Measurements from ENCODE around the gene SDK1.

The SDK1 gene

DNA sequence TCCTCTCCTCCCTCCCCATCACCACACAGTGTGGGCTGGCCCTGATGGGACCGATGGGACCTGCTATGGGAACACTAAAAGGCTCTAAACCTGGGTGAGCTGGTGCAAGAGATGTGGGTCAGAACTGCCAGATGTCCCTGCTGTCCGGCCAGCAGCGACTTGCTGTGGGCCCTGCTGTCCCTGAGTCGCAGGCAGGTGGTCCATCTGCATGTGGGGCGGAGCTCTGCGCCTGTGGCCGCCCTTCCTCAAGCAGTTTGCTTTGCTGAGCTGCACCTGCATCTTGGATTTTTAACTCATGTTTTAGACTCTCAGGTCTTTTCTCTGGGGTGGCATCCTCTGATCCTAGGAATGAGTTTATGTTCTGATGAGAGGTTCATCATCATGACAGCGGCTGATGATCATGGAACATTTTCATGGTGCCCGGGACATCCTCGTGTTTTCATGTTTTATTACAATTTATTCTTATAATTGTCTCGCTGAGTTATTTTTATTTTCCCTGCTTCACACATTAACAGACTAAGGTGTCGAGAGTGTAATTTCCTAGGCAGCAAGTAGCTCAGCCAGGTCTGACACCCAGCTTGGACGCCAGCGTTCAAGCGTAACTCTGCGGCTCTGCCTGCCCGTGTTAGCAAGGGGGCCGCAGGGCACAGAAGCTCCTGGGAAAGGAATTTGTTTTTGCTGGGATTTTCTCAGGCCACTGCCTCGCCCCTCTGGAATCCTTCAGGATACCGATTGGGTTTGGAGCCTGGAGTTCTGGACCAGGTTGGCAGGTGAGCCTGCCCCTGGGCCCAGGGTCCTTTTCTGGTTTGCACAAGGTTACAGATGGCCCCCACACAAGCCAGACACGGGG lies 765.8 kb downstream of the SDK1 start:
- DNase-seq: no peak

DNA sequence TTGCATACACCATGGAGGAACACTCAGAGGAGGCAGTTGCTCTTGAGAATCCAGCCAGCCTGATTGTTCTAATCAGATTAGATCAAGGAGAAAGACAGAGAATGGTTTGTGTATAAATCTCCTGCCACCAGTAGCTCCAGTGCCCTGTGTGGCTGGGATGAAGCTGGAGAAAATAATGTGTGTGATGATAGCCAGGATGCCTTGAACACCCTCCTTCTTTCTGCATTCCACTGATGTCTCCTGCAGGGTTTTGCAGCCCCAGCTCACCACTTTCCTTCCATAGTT lies 766.4 kb downstream of the SDK1 start:
- no peak for DNase-seq

DNA sequence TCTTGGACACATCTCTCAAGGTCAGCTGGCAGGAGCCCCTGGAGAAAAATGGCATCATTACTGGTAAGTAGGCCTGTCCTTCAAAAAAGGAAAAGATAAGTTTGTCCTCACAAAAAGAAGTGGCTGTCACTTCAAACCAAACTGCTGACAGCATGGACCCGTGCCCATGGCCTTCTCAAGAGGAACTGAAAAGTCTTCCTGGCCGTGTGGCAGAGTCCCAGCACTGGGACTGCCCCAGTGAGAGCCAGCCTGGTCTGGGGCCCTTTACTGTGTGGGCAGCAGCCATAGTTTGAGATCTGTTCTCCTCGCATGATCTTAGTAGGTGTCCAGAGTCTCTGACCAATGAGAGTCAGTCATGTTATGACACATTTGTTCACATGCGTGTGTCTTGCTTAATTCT lies 766.8 kb downstream of the SDK1 start:
- no peak for DNase-seq

DNA sequence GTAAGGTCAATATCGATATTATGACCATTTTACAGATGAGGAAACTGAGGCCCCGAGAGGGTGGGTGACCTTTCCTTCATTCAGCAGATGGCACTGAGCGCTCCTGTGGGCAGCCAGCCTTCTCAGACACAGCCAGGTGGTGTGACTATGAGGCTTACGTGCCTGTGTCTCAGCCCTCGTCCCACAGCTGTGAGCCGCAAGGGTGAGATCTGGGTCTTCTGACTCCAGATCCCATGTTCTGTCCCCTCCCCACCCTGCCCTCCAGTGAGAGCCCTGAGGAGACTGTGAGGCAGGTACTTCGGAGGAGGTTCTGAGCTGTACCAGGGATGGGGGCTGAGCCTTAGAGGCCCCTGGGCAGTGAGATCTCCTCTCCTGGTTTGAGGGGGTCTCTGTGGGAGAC lies 767.2 kb downstream of the SDK1 start:
- no peak for DNase-seq

DNA sequence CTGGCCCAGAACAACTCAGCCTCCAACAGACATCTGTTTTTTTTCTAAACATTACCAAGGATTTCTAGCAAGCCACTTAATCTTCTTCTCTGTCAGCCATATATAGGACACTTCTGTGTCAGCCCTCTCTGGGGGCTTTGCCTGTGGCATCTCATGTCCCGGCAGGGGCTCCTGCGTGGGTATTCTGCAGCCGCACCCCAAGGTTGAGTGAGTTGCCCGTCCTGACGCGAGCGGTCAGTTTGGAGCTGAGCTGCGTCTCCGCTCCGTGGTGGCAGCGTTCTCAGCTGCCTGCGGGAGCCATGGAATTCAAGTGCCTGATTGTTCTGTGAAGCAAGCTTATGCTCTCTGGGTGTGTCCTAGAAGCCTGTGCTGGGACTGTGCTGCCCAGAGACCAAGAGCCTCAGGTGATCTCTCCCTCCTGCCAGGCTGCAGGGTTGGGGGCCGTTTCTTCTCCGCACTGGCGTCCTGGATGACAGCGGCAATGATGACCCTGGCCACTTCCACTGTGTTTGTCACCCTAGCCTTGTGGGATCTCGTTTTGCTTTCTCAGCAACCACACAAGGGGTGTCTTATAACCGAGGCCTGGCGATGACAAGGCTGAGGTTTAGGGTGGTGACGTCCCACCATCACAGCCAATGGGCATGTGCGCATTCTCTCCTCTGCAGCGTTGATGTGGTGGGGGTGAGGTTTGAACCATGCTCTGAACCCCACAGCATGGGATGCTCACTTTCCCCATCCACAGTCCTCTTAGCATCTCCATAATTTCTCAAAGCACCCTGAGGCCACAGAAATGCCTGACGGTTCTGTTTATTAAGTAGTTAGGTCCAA lies 768.4 kb downstream of the SDK1 start:
- no peak for DNase-seq

DNA sequence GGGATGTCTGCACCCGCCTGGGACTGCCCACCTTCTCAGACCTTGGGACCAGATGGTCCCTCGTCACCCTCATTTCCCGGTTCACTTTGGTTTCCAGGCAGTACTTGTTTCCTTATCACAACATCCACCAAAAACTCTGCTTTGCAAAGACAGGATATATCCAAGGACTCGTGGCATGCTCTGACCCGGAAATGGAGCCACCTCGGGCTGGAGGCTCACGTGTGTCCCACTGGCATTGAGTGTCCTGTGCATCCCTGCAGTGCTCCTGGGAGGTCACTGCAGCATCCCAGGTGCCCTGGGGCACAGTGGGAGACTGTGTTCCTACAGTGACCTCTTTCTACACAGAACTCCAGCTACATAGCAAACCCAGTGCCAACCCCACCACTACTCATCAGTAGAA lies 769.2 kb downstream of the SDK1 start:
- DNase-seq: no peak

DNA sequence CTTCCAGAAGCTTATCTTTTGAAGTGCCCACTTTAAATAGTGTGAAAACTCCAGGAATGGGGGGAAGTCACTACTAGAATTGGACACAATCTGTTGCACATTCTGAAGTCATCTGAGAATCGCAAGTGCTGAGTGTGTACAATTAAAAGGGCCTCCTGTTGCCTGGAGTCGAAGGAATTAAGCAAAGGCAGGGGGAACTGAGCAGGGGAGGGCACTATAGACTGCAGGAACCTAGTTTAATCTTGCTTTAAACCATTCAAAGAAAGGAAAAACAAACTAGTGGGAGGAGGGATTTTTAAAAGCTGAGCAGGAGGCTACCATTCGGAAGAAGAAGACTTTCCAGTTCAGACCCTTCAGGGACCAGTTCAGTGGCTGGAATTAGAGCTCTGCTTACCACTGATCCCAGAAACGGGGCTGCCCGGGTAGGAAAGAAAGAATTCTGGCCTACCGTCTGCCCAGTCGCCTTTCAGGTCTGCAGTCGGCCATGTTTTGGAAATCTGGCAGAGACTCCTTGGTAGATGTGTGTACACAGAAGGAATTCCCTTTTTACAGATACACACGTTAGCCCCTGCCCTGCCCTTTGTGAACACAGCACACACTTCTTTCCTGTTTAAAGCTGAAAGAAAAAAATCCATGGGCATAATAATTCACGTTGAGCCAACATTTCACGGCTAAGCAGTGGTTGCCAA lies 770.5 kb downstream of the SDK1 start:
- DNase-seq: no peak

DNA sequence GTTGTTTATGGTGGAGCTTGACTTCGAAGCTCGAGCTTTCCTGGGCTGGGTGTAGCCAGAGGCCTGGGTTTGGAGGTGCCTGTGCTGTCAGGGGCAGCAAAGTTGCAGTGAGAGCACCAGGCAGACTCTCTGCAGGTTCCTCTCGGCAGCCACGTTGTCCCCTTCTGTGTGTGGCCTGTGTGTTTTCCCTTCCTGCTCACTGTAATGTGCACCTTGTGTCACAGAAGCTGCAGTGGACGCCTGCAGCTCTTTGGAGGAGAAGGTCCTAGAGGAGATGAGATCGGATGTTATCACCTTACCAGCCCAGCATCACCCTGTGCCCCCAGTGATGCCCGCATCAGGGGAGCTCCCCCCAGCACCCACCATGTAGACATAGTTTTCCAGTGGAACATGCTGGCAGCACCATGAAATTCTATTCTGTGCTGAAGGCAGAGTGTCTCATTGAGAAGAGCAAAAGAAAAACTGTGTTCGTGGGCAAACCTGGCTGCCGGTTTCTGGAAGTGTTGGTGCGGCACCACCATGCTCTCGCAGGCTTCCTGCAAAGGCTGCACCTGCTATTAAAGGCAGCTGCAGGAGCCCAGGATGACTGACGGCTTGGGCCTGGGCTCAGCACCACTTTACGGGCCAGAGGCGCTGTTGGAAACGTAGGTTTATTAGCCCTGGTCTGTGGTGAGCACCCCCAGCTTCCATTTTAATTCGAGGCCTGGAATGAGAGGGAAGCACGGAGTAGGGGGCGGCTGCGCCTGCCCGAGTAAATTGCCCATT lies 771.3 kb downstream of the SDK1 start:
- no peak for DNase-seq

DNA sequence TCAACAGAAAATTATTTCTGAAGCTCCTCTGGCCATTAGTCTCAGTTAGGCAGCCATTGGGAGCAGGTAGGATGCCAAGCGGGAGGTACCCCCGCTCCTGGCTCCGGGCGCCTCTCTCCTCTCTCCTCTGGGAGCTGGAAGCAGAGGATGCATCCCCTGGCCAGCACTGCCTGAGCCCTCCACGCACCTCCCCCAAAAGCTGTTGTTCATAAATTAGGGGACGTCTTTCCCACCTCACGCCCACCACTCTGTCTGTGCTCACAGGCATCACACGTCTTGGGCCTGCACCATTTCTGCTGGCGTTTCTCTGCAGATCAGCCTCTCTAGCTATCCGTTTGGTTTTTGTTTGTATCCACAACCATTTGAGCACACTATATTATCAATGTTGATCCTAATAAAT lies 772.0 kb downstream of the SDK1 start:
- no peak for DNase-seq

DNA sequence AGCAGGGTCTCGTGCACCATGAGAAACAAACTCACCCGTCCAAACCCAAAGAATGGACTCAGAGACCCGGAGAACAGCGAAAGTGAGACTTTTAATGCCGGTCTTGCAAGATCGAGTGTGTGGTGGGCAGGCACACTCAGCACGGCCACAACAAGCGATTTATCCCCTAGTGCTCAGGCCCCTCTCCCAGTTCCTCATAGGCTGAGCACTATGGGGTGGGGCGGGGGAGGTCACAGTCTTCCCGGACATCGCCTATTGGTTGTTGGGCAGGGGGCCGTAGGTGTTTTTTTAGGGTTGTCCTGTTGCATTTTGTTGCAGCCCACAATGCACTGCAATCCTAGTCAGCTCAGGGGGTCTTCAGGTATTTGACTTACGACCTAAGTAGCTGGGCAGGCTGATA lies 772.7 kb downstream of the SDK1 start:
- DNase-seq: no peak

DNA sequence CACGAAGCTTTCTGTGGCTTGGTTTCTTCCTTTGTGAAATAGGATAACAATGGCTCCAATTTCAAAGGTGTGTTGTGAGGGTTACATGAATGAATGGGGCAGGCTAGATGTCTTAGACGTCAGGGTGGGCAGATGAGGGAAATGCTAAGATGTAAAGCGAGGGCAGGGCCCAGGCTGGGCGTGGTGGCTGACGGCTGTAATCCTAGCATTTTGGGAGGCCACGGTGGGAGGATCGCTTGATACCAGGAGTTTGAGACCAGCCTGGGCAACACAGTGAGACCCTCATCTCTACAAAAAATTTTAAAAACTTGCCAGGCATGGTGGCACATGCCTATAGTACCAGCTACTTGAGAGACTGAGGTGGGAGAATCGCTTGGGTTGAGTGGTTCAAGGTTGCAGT lies 773.4 kb downstream of the SDK1 start:
- DNase-seq: no peak

DNA sequence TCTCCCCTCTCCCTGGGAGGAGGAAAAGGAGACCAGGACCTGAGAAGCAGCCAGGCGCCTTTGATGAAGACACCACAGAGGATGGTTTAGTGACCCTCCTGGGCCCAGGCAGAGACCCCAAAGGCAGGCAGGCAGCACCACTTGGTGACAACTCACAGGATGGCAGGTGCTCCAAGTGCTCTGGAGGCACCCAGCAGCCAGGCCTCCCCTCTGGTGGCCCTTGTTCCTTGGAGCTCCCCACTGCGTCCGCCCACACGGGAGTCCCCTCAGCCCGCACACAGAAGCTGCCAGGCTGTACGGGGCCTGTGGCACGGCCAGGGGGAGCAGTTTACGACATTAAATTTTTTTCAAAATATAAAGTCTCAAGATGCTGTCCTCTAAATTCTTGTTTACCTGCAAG lies 773.9 kb downstream of the SDK1 start:
- DNase-seq: no peak

DNA sequence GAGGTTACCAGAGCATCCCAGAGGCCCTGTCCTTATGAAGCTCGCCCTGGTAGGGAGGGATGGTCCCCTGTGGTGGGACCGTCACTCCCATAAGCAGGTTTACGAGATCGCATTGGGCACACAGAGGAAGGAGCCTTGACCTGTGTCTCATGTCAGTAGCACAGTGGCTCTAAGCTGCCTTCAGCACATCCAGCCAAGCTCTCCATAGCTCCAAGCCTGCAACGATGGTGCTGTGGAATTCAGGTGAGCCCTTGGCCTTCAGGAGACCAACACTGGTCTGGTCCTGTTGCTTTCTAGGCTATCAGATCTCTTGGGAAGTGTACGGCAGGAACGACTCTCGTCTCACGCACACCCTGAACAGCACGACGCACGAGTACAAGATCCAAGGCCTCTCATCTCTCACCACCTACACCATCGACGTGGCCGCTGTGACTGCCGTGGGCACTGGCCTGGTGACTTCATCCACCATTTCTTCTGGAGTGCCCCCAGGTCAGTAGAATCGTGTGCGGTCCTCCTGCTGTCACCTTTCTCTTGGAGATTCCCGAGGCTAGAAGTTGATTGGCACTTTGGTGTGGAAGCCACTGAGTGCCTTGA lies 775.7 kb downstream of the SDK1 start:
- no peak for DNase-seq

DNA sequence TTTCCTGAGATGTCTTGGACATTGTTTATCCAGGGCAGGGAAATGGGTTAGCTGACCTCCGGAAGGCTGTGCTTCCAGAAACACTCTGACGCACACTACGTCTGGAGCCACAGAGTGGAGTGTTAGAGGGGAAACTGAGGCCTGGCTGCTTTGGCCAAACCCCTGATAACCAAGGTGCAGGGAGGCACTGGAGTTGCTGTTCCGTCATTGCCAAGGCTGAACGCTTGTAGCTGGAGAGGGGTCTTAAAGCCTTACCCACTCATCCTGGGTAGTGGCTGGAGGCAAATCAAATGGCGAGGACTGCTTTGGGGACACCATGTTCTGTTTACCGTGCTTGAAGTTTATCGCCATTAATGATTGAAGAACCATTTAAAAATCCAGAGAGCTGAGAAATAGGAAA lies 776.9 kb downstream of the SDK1 start:
- DNase-seq: no peak

DNA sequence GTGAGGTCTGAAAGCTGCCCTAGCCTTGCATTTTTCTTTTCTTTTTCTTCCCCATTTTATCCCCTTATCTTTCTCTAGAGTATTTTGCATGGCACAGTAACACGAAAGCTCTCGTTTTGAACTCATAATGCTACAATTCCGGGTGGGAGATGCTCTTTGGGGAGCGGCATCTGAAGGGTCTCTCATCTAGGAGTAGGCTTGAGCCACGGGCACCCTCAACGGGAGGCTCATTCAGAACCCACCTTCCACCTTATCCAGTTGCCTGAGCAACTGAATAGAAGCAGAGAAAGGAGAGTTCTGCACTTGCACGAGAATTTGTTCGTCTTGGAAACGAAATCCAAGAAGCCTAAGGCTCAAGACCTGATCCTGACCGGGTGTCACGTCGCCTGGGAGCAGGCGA lies 777.5 kb downstream of the SDK1 start:
- DNase-seq: no peak

DNA sequence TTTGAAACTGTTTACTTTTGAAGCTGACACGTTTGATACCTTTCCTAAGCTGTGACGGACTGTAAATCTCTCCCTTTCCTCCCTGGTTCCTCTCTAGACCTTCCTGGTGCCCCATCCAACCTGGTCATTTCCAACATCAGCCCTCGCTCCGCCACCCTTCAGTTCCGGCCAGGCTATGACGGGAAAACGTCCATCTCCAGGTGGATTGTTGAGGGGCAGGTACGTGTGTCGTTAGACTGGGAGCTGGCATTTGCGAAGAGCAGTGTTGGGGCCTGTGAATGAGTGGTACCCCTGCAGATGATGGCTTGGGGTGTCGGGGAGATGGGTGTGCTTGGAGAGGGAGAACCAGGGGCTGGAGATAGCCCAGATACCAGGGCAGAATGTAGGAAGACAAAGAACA lies 778.3 kb downstream of the SDK1 start:
- no peak for DNase-seq

DNA sequence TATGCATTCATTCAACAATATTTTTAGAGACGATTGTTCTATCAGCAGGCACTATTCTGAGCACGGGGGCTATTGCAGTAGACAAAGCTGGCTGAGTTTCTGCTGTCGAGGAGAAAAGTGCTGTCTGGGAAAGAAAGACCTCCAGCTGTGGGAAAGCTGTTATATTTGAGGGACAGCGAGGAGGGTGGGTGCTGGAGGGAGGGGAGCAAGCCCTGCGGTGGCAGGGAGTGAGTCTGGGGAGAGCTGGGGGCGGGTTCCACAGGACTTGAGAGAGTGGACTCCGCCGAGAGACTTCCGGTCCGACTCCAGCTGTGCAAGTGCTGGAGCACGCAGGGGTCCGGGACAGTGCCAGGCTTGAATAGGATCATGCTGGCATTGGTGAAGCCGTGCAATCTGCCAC lies 778.9 kb downstream of the SDK1 start:
- DNase-seq: no peak

DNA sequence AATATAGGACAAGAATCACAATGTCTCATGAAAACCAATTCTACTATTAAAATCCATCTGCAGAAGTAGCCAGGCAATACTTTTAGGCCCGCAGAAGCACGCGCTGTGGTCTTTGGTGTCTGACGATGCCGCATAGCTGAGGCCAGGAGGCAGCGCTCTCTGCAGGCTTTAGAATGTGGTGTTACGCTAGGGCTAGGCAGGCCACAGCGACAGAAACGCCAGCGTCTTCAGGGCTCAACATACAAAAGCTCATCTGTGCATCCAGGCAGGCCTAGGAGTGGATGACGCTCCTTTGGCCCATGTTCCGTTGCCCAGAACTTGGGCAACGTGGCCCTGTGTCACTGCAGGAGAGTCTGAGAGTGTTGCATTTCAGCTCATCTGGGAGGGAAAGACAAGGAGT lies 779.9 kb downstream of the SDK1 start:
- DNase-seq: no peak

DNA sequence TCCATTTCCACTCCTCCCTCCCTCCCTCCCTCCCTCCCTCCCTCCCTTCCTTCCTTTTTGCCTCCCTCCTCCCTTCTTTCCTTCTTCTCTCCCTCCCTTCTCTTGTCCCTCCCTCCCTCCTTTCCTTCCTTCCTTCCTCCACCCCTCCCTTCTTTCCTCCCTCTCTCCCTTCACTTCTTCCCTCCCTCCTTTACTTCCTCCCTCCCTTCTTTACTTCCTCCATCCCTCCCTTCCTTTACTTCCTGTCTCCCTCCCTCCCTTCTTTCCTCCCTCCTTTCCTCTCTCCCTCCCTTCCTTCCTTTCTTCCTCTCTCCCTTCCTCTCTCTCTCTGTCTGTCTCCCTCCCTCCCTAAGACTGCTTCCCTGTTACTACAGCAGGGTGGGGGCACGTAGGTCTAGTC lies 782.5 kb downstream of the SDK1 start:
- DNase-seq: no peak

DNA sequence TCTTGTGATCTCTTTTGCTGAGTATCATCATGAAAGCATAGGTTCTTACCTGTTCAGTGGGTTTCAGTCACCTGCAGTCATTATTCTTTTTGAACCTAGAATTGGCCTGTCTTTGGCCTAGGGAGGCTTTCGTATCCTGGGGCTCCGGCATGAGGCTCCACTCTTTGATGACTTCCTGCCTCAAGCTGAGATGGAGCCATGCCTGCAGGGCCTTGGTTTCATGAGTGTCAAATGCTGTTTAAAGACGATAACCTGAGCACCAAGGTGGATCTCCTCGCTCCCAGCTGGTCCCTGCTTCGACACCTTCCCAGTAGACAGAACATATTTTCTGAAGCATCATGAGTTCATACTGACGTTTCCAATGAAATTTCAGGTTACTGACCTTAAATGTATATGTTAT lies 783.2 kb downstream of the SDK1 start:
- DNase-seq: no peak

DNA sequence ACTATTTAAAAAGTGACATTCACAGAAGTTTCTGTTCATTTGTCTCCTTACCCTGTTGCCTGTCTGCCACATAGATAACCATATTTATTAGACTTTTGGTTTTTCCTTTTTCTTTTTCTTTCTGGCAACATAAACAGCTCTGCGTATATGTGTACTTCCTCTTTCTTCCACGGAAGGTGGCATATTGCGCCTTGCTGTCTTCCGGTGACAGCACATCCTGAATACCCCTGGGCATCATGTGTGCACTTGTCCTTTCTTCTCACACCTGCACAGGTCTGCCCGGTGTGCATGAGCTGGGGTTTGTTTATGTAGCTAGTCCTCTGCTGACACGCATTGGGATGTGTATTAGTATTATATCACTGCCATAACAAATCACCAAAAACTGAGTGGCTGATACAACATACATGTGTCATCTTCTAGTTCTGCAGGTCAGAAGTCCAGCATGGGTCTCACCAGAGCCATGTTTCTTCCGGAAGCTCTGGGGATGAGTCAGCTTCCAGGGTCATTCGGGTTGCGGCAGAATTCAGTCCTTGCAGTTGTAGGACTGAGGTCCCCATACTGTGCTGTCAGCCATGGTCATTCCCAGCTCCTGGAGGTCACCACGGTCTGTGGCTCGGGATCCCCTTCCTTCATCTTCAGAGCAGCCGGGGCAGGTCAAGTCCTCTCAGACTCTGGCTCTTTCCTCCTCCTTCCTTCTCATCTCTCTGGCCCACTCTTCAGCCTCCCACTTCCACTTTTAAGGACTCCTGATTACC lies 785.1 kb downstream of the SDK1 start:
- no peak for DNase-seq

DNA sequence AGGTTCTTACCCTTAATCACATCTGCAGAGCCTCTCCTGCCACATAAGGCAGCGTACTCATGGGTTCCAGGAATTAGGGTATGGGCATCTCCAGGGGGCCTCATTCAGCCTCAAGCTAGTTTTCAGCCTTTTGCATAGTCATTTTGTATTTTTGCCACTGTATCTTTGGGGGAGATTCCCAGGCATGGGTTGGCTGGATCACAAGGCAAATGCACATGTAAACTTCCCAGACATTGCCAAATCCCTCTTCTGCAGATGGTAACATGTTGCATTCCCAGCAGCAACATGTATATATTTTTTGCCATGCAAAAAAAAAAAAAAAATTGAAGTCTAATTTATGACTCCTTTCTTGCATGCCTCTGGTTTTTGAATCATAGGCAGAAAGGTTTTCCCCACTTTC lies 785.7 kb downstream of the SDK1 start:
- no peak for DNase-seq

All from activated effector memory CD4-positive, alpha-beta T cell treated with anti-CD3 and anti-CD28 coated beads, Interleukin-2, amount 50 U/mL, for 16 hours (primary cell).